GM12892 (cell line): Measurements from ENCODE around the gene ZNF267.

ENCODE experiments used
- POLR2A ChIP-seq: IDR thresholded peaks from 2 replicates; pipeline ENCODE4 v1.6.1; 2011; ENCODE audit warnings: low read depth, low read length, control low read depth
- TAF1 ChIP-seq: IDR thresholded peaks from 2 replicates; pipeline ENCODE4 v1.6.1; 2011; ENCODE audit warnings: low read depth, mild to moderate bottlenecking, control low read depth, low read length, borderline replicate concordance

DNA sequence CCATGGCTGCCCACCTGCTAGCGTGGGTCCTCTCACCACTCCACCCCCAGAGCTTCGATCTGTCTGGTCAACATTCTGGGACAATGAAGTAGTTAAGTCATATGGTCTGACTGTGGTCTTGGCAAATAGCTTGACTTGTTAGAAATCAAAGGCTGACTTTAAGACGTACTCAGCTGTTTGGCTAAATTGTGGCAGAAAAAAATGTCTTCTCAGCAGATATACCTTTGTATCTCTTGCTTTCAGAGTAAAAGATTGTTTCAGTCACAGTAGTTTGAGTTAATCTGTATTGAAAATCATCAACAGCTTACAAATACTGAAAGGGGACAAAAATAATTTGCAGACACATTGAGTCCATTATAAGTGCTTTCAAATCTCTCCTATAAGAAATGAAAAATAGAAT, 2.1 kb upstream of the ZNF267 start:
- TF ChIP-seq TAF1 (no peak), POLR2A (no peak)
